H1 (cell line): ENCODE results near the gene DOCK8. TPM values are rescaled to one million over a fixed set of nuclear protein-coding genes. Genes with fewer than 3 reads are reported as not detected.

ENCODE experiments used
- CTCF ChIA-PET: fragments of 300-600 bp; sonication (Branson Sonifier 250); formaldehyde crosslinking; loops from one replicate; lab custom pipeline; 2021; ENCODE audit not compliant: partially characterized antibody; lab: Charles Lee
- POLR2A ChIA-PET: fragments of 300-600 bp; sonication (Branson Sonifier 250); formaldehyde crosslinking; loops from one replicate; lab custom pipeline; 2021; ENCODE audit warnings: inconsistent platforms; ENCODE audit not compliant: partially characterized antibody; lab: Charles Lee
- DNase-seq, 2 experiments: peaks; one replicate each; pipeline versions ENCODE4 v3.0.0 to v3.0.0-alpha.2; 2010 to 2022; ENCODE audit warnings: low spot score in 2 of 2, low read depth in 1 of 2, mixed read lengths in 1 of 2
- FAIRE-seq: peaks from 2 replicates; lab custom pipeline; 2011; peaks lifted over from hg19 to GRCh38; lab: Jason Lieb, UNC
- H2AFZ ChIP-seq: 2 replicates; pipeline ENCODE4 v1.8.1; 2012; ENCODE audit warnings: low read length, inconsistent platforms
- H2AK5ac ChIP-seq: 2 replicates; pipeline ENCODE4 v1.6.1; 2013; ENCODE audit warnings: low read depth, low read length
- H2BK120ac ChIP-seq: replicated peaks from 2 replicates; pipeline ENCODE3; 2013; ENCODE audit warnings: low read depth, low read length, inconsistent platforms
- H2BK12ac ChIP-seq: 2 replicates; pipeline ENCODE4 v1.6.1; 2013; ENCODE audit warnings: low read depth, low read length
- H2BK15ac ChIP-seq: 2 replicates; pipeline ENCODE4 v1.6.1; 2013; ENCODE audit warnings: low read length
- H2BK20ac ChIP-seq: 2 replicates; pipeline ENCODE4 v1.6.1; 2013; ENCODE audit warnings: low read length
- H2BK5ac ChIP-seq: 2 replicates; pipeline ENCODE4 v1.6.1; 2013; ENCODE audit warnings: low read depth, low read length
- H3K14ac ChIP-seq: 2 replicates; pipeline ENCODE4 v1.6.1; 2013; ENCODE audit warnings: inconsistent platforms; ENCODE audit not compliant: insufficient read length
- H3K18ac ChIP-seq: 2 replicates; pipeline ENCODE4 v1.6.1; 2013; ENCODE audit warnings: low read length; ENCODE audit errors: extremely low read depth
- H3K23ac ChIP-seq: 2 replicates; pipeline ENCODE4 v1.6.1; 2013; ENCODE audit warnings: inconsistent platforms; ENCODE audit not compliant: insufficient read length
- H3K23me2 ChIP-seq: 2 replicates; pipeline ENCODE4 v1.6.1; 2013; ENCODE audit warnings: low read depth, low read length
- H3K27ac ChIP-seq: 2 replicates; pipeline ENCODE4 v1.6.1; 2011; ENCODE audit warnings: low read depth, low read length, inconsistent platforms
- H3K27me3 ChIP-seq, 4 experiments: replicated peaks in 1 of 4; 1 replicate in 1 of 4; 2 replicates in 3 of 4; pipeline versions ENCODE4 v1.6.1 to v1.8.1; 2011 to 2013; ENCODE audit warnings: low read length in 3 of 4, mild to moderate bottlenecking in 3 of 4, inconsistent platforms in 2 of 4, mixed read lengths in 2 of 4, moderate library complexity in 1 of 4; ENCODE audit not compliant: control insufficient read depth in 3 of 4, insufficient read depth in 3 of 4; ENCODE audit errors: extremely low read depth in 1 of 4
- H3K36me3 ChIP-seq, 4 experiments: 2 replicates each; pipeline versions ENCODE4 v1.6.1 to v1.8.1; 2011 to 2013; ENCODE audit warnings: mild to moderate bottlenecking in 4 of 4, low read length in 3 of 4, moderate library complexity in 2 of 4, control low read depth in 1 of 4, inconsistent platforms in 1 of 4; ENCODE audit not compliant: insufficient read depth in 4 of 4, control insufficient read depth in 2 of 4
- H3K4ac ChIP-seq: replicated peaks from 2 replicates; pipeline ENCODE3; 2013; ENCODE audit warnings: low read length, low read depth, mixed read lengths, inconsistent platforms; ENCODE audit not compliant: insufficient read length
- H3K4me1 ChIP-seq, 4 experiments: replicated peaks in 1 of 4; 1 replicate in 1 of 4; 2 replicates in 3 of 4; pipeline versions ENCODE4 v1.6.1 to v1.8.1; 2011 to 2013; ENCODE audit warnings: low read length in 3 of 4, inconsistent platforms in 2 of 4, mixed read lengths in 1 of 4; ENCODE audit not compliant: insufficient read depth in 4 of 4, control insufficient read depth in 3 of 4
- H3K4me2 ChIP-seq, 2 experiments: 2 replicates each; pipeline versions ENCODE4 v1.6.1 to v1.8.1; 2011 to 2013; ENCODE audit warnings: low read depth in 2 of 2, low read length in 2 of 2, control low read depth in 1 of 2, inconsistent platforms in 1 of 2, mild to moderate bottlenecking in 1 of 2; ENCODE audit not compliant: insufficient read depth in 1 of 2
- H3K4me3 ChIP-seq, 4 experiments: fragments of 200-600, 300-600 bp in 1 of 4; sonication (generic), shearing (Covaris generic), sonication (Bioruptor Twin) in 1 of 4; 2 replicates each; pipeline versions ENCODE4 v1.5.1 to v1.8.1; 2011 to 2016; ENCODE audit warnings: low read length in 4 of 4, low read depth in 3 of 4, control low read depth in 2 of 4, inconsistent platforms in 2 of 4, mild to moderate bottlenecking in 2 of 4, mixed read lengths in 1 of 4, moderate library complexity in 1 of 4; ENCODE audit not compliant: insufficient read depth in 2 of 4; ENCODE audit errors: extremely low read depth in 1 of 4
- H3K56ac ChIP-seq: replicated peaks from 2 replicates; pipeline ENCODE3; 2013; ENCODE audit warnings: low read depth, mild to moderate bottlenecking, mixed read lengths, low read length, inconsistent platforms; ENCODE audit not compliant: insufficient read length
- H3K79me1 ChIP-seq: 2 replicates; pipeline ENCODE4 v1.6.1; 2013; ENCODE audit warnings: low read depth, low read length, control low read depth
- H3K79me2 ChIP-seq, 2 experiments: 2 replicates each; pipeline versions ENCODE4 v1.6.1 to v1.8.1; 2012 to 2013; ENCODE audit warnings: low read length in 2 of 2, mild to moderate bottlenecking in 2 of 2, inconsistent platforms in 1 of 2; ENCODE audit not compliant: insufficient read depth in 2 of 2, control insufficient read depth in 1 of 2
- H3K9ac ChIP-seq, 4 experiments: replicated peaks in 1 of 4; 1 replicate in 1 of 4; 2 replicates in 3 of 4; pipeline versions ENCODE4 v1.6.1 to v1.8.1; 2011 to 2013; ENCODE audit warnings: low read depth in 3 of 4, low read length in 3 of 4, control low read depth in 2 of 4, mild to moderate bottlenecking in 2 of 4, moderate library complexity in 2 of 4, inconsistent platforms in 1 of 4; ENCODE audit errors: extremely low read depth in 1 of 4
- H3K9me3 ChIP-seq, 2 experiments: 2 replicates each; pipeline versions ENCODE4 v1.6.1 to v1.8.1; 2012 to 2013; ENCODE audit warnings: mild to moderate bottlenecking in 2 of 2, moderate library complexity in 2 of 2, control low read depth in 1 of 2, inconsistent platforms in 1 of 2, low read depth in 1 of 2, low read length in 1 of 2, mixed read lengths in 1 of 2; ENCODE audit not compliant: insufficient read depth in 2 of 2
- H4K20me1 ChIP-seq, 2 experiments: replicated peaks in 1 of 2; 2 replicates each; pipeline versions ENCODE3 to v1.8.1; 2011 to 2013; ENCODE audit warnings: inconsistent platforms in 2 of 2, low read length in 2 of 2, mild to moderate bottlenecking in 1 of 2; ENCODE audit not compliant: insufficient read depth in 2 of 2, control insufficient read depth in 1 of 2
- H4K5ac ChIP-seq: 2 replicates; pipeline ENCODE4 v1.6.1; 2013; ENCODE audit warnings: low read length, low read depth, mixed read lengths, inconsistent platforms; ENCODE audit not compliant: insufficient read length
- H4K8ac ChIP-seq: 2 replicates; pipeline ENCODE4 v1.8.0; 2013; ENCODE audit warnings: mild to moderate bottlenecking, moderate library complexity, low read length, inconsistent platforms; ENCODE audit not compliant: insufficient read depth; ENCODE audit errors: extremely low read depth
- H4K91ac ChIP-seq: replicated peaks from 2 replicates; pipeline ENCODE3; 2013; ENCODE audit warnings: low read length, mixed read lengths, inconsistent platforms; ENCODE audit not compliant: insufficient read length
- ASH2L ChIP-seq: fragments of 200-600, 300-600 bp; sonication (generic); IDR thresholded peaks from one replicate; pipeline ENCODE4 v1.7.1; 2017; ENCODE audit warnings: low read length
- CEBPB ChIP-seq: IDR thresholded peaks from 2 replicates; pipeline ENCODE4 v1.6.1; 2012; ENCODE audit warnings: low read depth, low read length
- HDAC6 ChIP-seq: IDR thresholded peaks from one replicate; pipeline ENCODE4 v1.7.1; 2012; ENCODE audit warnings: low read depth, mild to moderate bottlenecking, inconsistent platforms, low read length, moderate library complexity
- JUND ChIP-seq: IDR thresholded peaks from 2 replicates; pipeline ENCODE4 v1.6.1; 2011; ENCODE audit warnings: mild to moderate bottlenecking, improper control_type of control experiment, low read length
- KDM4A ChIP-seq: IDR thresholded peaks from one replicate; pipeline ENCODE4 v1.7.1; 2012; ENCODE audit warnings: low read depth, mild to moderate bottlenecking, moderate library complexity, low read length, inconsistent platforms; ENCODE audit not compliant: severe bottlenecking
- KDM5A ChIP-seq: fragments of 200-600 bp; IDR thresholded peaks from 2 replicates; pipeline ENCODE4 v1.7.1; 2012; ENCODE audit warnings: mild to moderate bottlenecking, low read length, inconsistent platforms, mixed read lengths
- MAFK ChIP-seq: IDR thresholded peaks from 2 replicates; pipeline ENCODE4 v1.6.1; 2012; ENCODE audit warnings: low read depth, mild to moderate bottlenecking, improper control_type of control experiment, low read length
- PHF8 ChIP-seq: fragments of 200-600 bp; sonication (generic); conservative IDR thresholded peaks from 2 replicates; pipeline ENCODE4 v1.7.1; 2012; ENCODE audit warnings: low read depth, mild to moderate bottlenecking, inconsistent platforms, low read length, moderate library complexity
- SP4 ChIP-seq: IDR thresholded peaks from 2 replicates; pipeline ENCODE4 v1.6.1; 2012; ENCODE audit warnings: low read length, inconsistent platforms
- WGBS, 2 experiments: shearing (Covaris generic) in 1 of 2; methylation state at CpG; one replicate each; pipeline versions ENCODE4 v1.1.6 to v1.1.7; 2013 to 2015; ENCODE audit warnings: low lambda C conversion rate in 2 of 2, mixed read lengths in 2 of 2, inconsistent platforms in 1 of 2, low coverage in 1 of 2, missing lambda C conversion rate in 1 of 2; ENCODE audit not compliant: insufficient replicate concordance in 2 of 2, insufficient coverage in 1 of 2, insufficient read length in 1 of 2; ENCODE audit errors: extremely low coverage in 1 of 2, missing lambda C conversion rate in 1 of 2; 5-methylcytosine and 5-hydroxymethylcytosine counted together
- polyA plus RNA-seq, 7 experiments: library from polyadenylated mRNA; depleted of rRNA in 3 of 7; stranded (reverse) in 5 of 7; unstranded in 2 of 7; fragments of >200 nt in 5 of 7; fragments of 200-250 nt in 2 of 7; gene quantifications; 1 replicate in 5 of 7; 2 replicates in 1 of 7; 4 replicates in 1 of 7; pipeline versions ENCODE4 v1.2.1 to v1.2.3, GENCODE V29; 2011 to 2013; ENCODE audit warnings: missing spikeins in 2 of 7, mixed read lengths in 2 of 7
- total RNA-seq: library from RNA; stranded (reverse); fragmentation: NEBNext Ultra II Directional; extraction: Animal tissue kit (Norgen Biotek cat#: 25700); gene quantifications from 2 replicates; pipeline ENCODE4 v1.2.1, GENCODE V29; 2021

The DOCK8 gene
- total and polyA plus RNA-seq, 2 of the 8 experiments (the other 6 are each of a cell fraction or from before 2014, with no cell fraction given), result 0.57 to 2.0 TPM

DNA sequence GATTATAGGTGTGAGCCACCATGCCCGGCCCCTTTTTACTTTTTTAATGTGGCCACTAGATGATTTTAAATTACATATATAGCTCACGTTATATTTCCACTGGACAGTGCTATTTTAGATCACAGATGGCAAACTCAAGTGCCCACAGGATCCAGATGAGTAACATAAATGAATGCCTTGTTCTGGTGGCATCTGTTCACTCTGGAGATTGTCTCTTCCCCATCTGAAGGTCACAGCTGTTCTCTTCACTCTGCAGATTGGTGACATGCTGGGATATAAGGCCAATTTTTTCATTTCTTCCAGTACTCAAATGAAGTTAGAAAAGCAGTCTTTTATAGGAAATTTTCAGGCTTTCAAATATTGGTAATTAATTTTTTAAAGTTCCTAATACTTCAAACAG is 160.1 kb downstream of the DOCK8 start:
- FAIRE-seq (no peak), DNase-seq (no peak)
- H3K4me1 ChIP-seq, result peaks cover 0 to 4% (median 2%) of the 10 kb centered on the region in 4 experiments; a peak in 3 of 7 replicates
- H3K56ac ChIP-seq, result no peak overlapping the region
- CTCF ChIA-PET, result interaction anchor here (0.6 to 1.8 kb wide), 5 partner anchors 9 to 381 kb away, joined by 3 to 8 read pairs (median 4); no protein-coding TSS in a partner anchor
- no peak overlapping the region for H2BK120ac ChIP-seq
- no peaks in the 10 kb centered on the region for H3K27me3 ChIP-seq
- H4K5ac ChIP-seq, result no peak overlapping the region
- H4K91ac ChIP-seq, result no peak overlapping the region
- no peaks in the 10 kb centered on the region for H3K79me2 ChIP-seq
- no peak overlapping the region for H3K23ac ChIP-seq
- no peak overlapping the region for H3K4ac ChIP-seq
- H4K8ac ChIP-seq, result no peak overlapping the region
- H3K14ac ChIP-seq, result no peak overlapping the region
- 81% methylated on average over 2 of the region's 2 CpGs; no CpG with 5 or more reads in 1 of the 2 experiments for WGBS, 2 experiments
- H2AFZ ChIP-seq, result no peak overlapping the region
- no peak overlapping the region for H2BK20ac ChIP-seq
- H2BK12ac ChIP-seq, result no peak overlapping the region
- no peaks in the 10 kb centered on the region for H3K36me3 ChIP-seq
- no peak overlapping the region for H2BK5ac ChIP-seq
- no peak overlapping the region for H2AK5ac ChIP-seq
- no peak overlapping the region for H3K4me3 ChIP-seq
- no peaks in the 10 kb centered on the region for H3K23me2 ChIP-seq
- no peaks in the 10 kb centered on the region for H3K9me3 ChIP-seq
- H3K79me1 ChIP-seq, result no peaks in the 10 kb centered on the region
- no peak overlapping the region for H3K18ac ChIP-seq
- POLR2A ChIA-PET, result no interaction called here
- TF ChIP-seq PHF8 (no peak), JUND (no peak), KDM5A (no peak), HDAC6 (no peak), ASH2L (no peak), SP4 (no peak), MAFK (no peak), KDM4A (no peak), CEBPB (no peak)
- H2BK15ac ChIP-seq, result no peak overlapping the region
- H3K4me2 ChIP-seq, result no peak overlapping the region
- H3K27ac ChIP-seq, result no peak overlapping the region
- no peaks in the 10 kb centered on the region for H4K20me1 ChIP-seq
- no peak overlapping the region for H3K9ac ChIP-seq
